ENCODE measurements around the gene POU2AF2. TPM values are rescaled to one million over a fixed set of nuclear protein-coding genes. Genes with fewer than 3 reads are reported as not detected.

Gene POU2AF2
- total and polyA plus RNA-seq, 2 donors (not counting 3 experiments of a cell fraction or from before 2014, with no cell fraction given): not detected

GRCh38 chr11:111308140-111308539 is 62.6 kb downstream of the POU2AF2 start:
- dilution Hi-C loops (cut with MboI; ENCODE audit: extremely low pct_ligation_motif_present, low sequenced_read_pairs): no loop called here
- intact Hi-C loops (cut with micrococcal nuclease): no loop called here

More at GRCh38 chr11:111308140-111308539, 62.6 kb downstream of the POU2AF2 start:
- H3K36me3 ChIP-seq (ENCODE audit: control insufficient read depth in 2 of 2, extremely low read depth in 1 of 2, insufficient read depth in 2 of 2, low read length in 2 of 2): no peaks in the 10 kb centered on the region
- H3K27ac ChIP-seq (ENCODE audit: insufficient read depth, low read depth, low read length): no peak overlapping the region
- H2AFZ ChIP-seq (ENCODE audit: low read depth, low read length): no peak overlapping the region
- no peaks in the 10 kb centered on the region for H3K9me1 ChIP-seq (replicated peaks; ENCODE audit: control insufficient read depth, extremely low read depth, insufficient read depth, low read length)
- no peak overlapping the region for H3K4me3 ChIP-seq (replicated peaks in 1 of 3; ENCODE audit: insufficient read depth in 1 of 3, low read depth in 1 of 3, low read length in 3 of 3)
- FAIRE-seq: no peak
- H3K27me3 ChIP-seq (ENCODE audit: control insufficient read depth in 2 of 2, insufficient read depth in 2 of 2, low read length in 2 of 2): peaks cover 4 to 17% of the 10 kb centered on the region in 2 experiments
- CTCF ChIA-PET: no interaction called here
- H3K9ac ChIP-seq (replicated peaks; ENCODE audit: extremely low read depth, insufficient read depth, low read length): no peak overlapping the region
- H3K4me2 ChIP-seq (ENCODE audit: insufficient read depth, low read length): no peak overlapping the region
- no peak for TF ChIP-seq CTCF (IDR thresholded peaks at IDR 0.05; ENCODE audit: extremely low read depth in 1 of 2, insufficient read depth in 1 of 2, low read depth in 1 of 2, low read length in 2 of 2)
- TF ChIP-seq GATA2 (IDR thresholded peaks at IDR 0.05; ENCODE audit: insufficient read depth, insufficient read length, low read depth, low read length): no peak
- TF ChIP-seq MAX (IDR thresholded peaks at IDR 0.05; ENCODE audit: insufficient read depth, insufficient read length): no peak
- TF ChIP-seq POLR2A (IDR thresholded peaks at IDR 0.05; ENCODE audit: low read depth, low read length): no peak
- no TSS peak for BruUV-seq (replicated peaks)
- H3K79me2 ChIP-seq (ENCODE audit: control insufficient read depth, insufficient read depth, low read length): no peaks in the 10 kb centered on the region
- H3K9me3 ChIP-seq (replicated peaks; ENCODE audit: control insufficient read depth, insufficient read depth, low read length): no peaks in the 10 kb centered on the region
- no peak for DNase-seq (ENCODE audit: low read depth, low spot score)
- H4K20me1 ChIP-seq (replicated peaks; ENCODE audit: control insufficient read depth, extremely low read depth, insufficient read depth, low read length): no peaks in the 10 kb centered on the region
- no peaks in the 10 kb centered on the region for H3K4me1 ChIP-seq (ENCODE audit: control insufficient read depth, extremely low read depth, insufficient read depth, low read length)
- POLR2A ChIA-PET: no interaction called here

Data from endothelial cell of umbilical vein (primary cell).